HG02678 (cell line): Measurements from ENCODE around the gene TEAD4.

Experiments
- ATAC-seq: cut with Tn5 transposase; IDR thresholded peaks from one replicate; pipeline ENCODE4 v1.9.1; 2021; ENCODE audit warnings: mild to moderate bottlenecking, moderate library complexity; ENCODE audit not compliant: unreplicated experiment

Gene TEAD4

GRCh38 chr12:2999265-2999841, 40.2 kb downstream of the TEAD4 start:
- no peak for ATAC-seq

- ATAC-seq: no peak
Measured at GRCh38 chr12:3000548-3001275, 41.5 kb downstream of the TEAD4 start.

- ATAC-seq: no peak
Measured at GRCh38 chr12:3002646-3003045, 43.4 kb downstream of the TEAD4 start.

- ATAC-seq: no peak
Measured at GRCh38 chr12:3003357-3003992, 44.3 kb downstream of the TEAD4 start.

- ATAC-seq: no peak
Measured at GRCh38 chr12:3004655-3005565, 45.7 kb downstream of the TEAD4 start.

- no peak for ATAC-seq
Measured at GRCh38 chr12:3005736-3006135, 46.5 kb downstream of the TEAD4 start.

GRCh38 chr12:3009780-3010179, 50.6 kb downstream of the TEAD4 start:
- no peak for ATAC-seq

GRCh38 chr12:3010214-3010930, 51.2 kb downstream of the TEAD4 start:
- no peak for ATAC-seq

- ATAC-seq: no peak
Measured at GRCh38 chr12:3012786-3013185, 53.6 kb downstream of the TEAD4 start.

GRCh38 chr12:3014641-3015040, 55.4 kb downstream of the TEAD4 start:
- no peak for ATAC-seq

- ATAC-seq: no peak
Measured at GRCh38 chr12:3015356-3015755, 56.2 kb downstream of the TEAD4 start.

GRCh38 chr12:3016191-3016590, 57.0 kb downstream of the TEAD4 start:
- ATAC-seq: no peak

GRCh38 chr12:3017281-3017680, 58.1 kb downstream of the TEAD4 start:
- no peak for ATAC-seq

- ATAC-seq: no peak
Measured at GRCh38 chr12:3018284-3019004, 59.2 kb downstream of the TEAD4 start.

GRCh38 chr12:3019005-3019680, 59.9 kb downstream of the TEAD4 start:
- no peak for ATAC-seq

- ATAC-seq: no peak
Measured at GRCh38 chr12:3020399-3020798, 61.2 kb downstream of the TEAD4 start.

- ATAC-seq: no peak
Measured at GRCh38 chr12:3020850-3021435, 61.7 kb downstream of the TEAD4 start.

- no peak for ATAC-seq
Measured at GRCh38 chr12:3022411-3022810, 63.2 kb downstream of the TEAD4 start.

GRCh38 chr12:3022961-3023360, 63.8 kb downstream of the TEAD4 start:
- no peak for ATAC-seq
